BLaER1 (cell line): ENCODE measurements around the gene ARID1B.

Source experiments
- H3K27ac ChIP-seq: shearing (Covaris generic); formaldehyde crosslinking; 2 replicates; pipeline ENCODE4 v1.8.1; 2022
- H3K27me3 ChIP-seq: shearing (Covaris generic); formaldehyde crosslinking; 2 replicates; pipeline ENCODE4 v1.8.1; 2022
- H3K36me3 ChIP-seq: shearing (Covaris generic); formaldehyde crosslinking; 2 replicates; pipeline ENCODE4 v1.8.1; 2022
- H3K4me1 ChIP-seq: shearing (Covaris generic); formaldehyde crosslinking; 2 replicates; pipeline ENCODE4 v1.8.1; 2022
- H3K4me2 ChIP-seq: shearing (Covaris generic); formaldehyde crosslinking; 2 replicates; pipeline ENCODE4 v1.8.1; 2022
- H3K4me3 ChIP-seq: shearing (Covaris generic); formaldehyde crosslinking; 2 replicates; pipeline ENCODE4 v1.8.1; 2022
- H3K9ac ChIP-seq: shearing (Covaris generic); formaldehyde crosslinking; 2 replicates; pipeline ENCODE4 v1.8.1; 2022
- H3K9me3 ChIP-seq: shearing (Covaris generic); formaldehyde crosslinking; 2 replicates; pipeline ENCODE4 v1.8.1; 2022
- H4K20me1 ChIP-seq: shearing (Covaris generic); formaldehyde crosslinking; 2 replicates; pipeline ENCODE4 v1.8.1; 2022
- Cebpa-rat ChIP-seq: shearing (Covaris generic); IDR thresholded peaks from 2 replicates; pipeline ENCODE4 v1.8.1; 2022

Gene ARID1B

GRCh38 chr6:156994215-156995076 lies 217.3 kb downstream of the ARID1B start:
- no peaks in the 10 kb centered on the region for H3K27me3 ChIP-seq
- peaks cover 40% of the 10 kb centered on the region for H3K4me1 ChIP-seq
- no peak overlapping the region for H3K27ac ChIP-seq
- H3K9ac ChIP-seq: no peak overlapping the region
- no peak overlapping the region for H3K4me3 ChIP-seq
- no peak overlapping the region for H3K4me2 ChIP-seq
- no peaks in the 10 kb centered on the region for H3K9me3 ChIP-seq
- H3K36me3 ChIP-seq: peaks cover 29% of the 10 kb centered on the region
- no peak for TF ChIP-seq Cebpa-rat
- peaks cover 100% of the 10 kb centered on the region for H4K20me1 ChIP-seq

GRCh38 chr6:156995502-156995901 lies 218.3 kb downstream of the ARID1B start:
- Histone ChIP-seq H3K27ac (no peak overlapping the region), H3K9ac (no peak overlapping the region), H3K27me3 (no peaks in the 10 kb centered on the region), H3K9me3 (no peaks in the 10 kb centered on the region), H3K4me1 (peaks cover 30% of the 10 kb centered on the region), H3K36me3 (peaks cover 26% of the 10 kb centered on the region), H3K4me2 (no peak overlapping the region), H3K4me3 (no peak overlapping the region), H4K20me1 (peaks cover 100% of the 10 kb centered on the region)
- no peak for TF ChIP-seq Cebpa-rat

- Histone ChIP-seq H3K9ac (no peak overlapping the region), H3K27ac (no peak overlapping the region), H3K4me3 (no peak overlapping the region), H3K27me3 (no peaks in the 10 kb centered on the region), H3K36me3 (peaks cover 34% of the 10 kb centered on the region), H3K9me3 (no peaks in the 10 kb centered on the region), H3K4me2 (no peak overlapping the region), H4K20me1 (peaks cover 100% of the 10 kb centered on the region), H3K4me1 (peaks cover 23% of the 10 kb centered on the region)
- no peak for TF ChIP-seq Cebpa-rat
Observed at GRCh38 chr6:156996265-156996664, 219.1 kb downstream of the ARID1B start.

- Histone ChIP-seq H3K27me3 (no peaks in the 10 kb centered on the region), H3K36me3 (peaks cover 44% of the 10 kb centered on the region), H4K20me1 (peaks cover 100% of the 10 kb centered on the region), H3K4me1 (peaks cover 7% of the 10 kb centered on the region), H3K9me3 (no peaks in the 10 kb centered on the region), H3K4me2 (no peak overlapping the region), H3K4me3 (no peak overlapping the region), H3K9ac (no peak overlapping the region), H3K27ac (no peak overlapping the region)
- no peak for TF ChIP-seq Cebpa-rat
Observed at GRCh38 chr6:156998794-156999330, 221.7 kb downstream of the ARID1B start.

- no peak overlapping the region for H3K27ac ChIP-seq
- peaks cover 41% of the 10 kb centered on the region for H3K36me3 ChIP-seq
- H3K4me3 ChIP-seq: no peak overlapping the region
- no peaks in the 10 kb centered on the region for H3K9me3 ChIP-seq
- no peak overlapping the region for H3K4me2 ChIP-seq
- no peaks in the 10 kb centered on the region for H3K27me3 ChIP-seq
- no peaks in the 10 kb centered on the region for H3K4me1 ChIP-seq
- H3K9ac ChIP-seq: no peak overlapping the region
- peaks cover 100% of the 10 kb centered on the region for H4K20me1 ChIP-seq
- TF ChIP-seq Cebpa-rat: no peak
Observed at GRCh38 chr6:156999762-157000161, 222.6 kb downstream of the ARID1B start.

GRCh38 chr6:157001716-157002115 lies 224.5 kb downstream of the ARID1B start:
- Histone ChIP-seq H3K9me3 (no peaks in the 10 kb centered on the region), H3K27me3 (no peaks in the 10 kb centered on the region), H3K4me2 (no peak overlapping the region), H3K9ac (no peak overlapping the region), H3K27ac (no peak overlapping the region), H3K4me3 (no peak overlapping the region), H3K4me1 (no peaks in the 10 kb centered on the region), H3K36me3 (peaks cover 33% of the 10 kb centered on the region), H4K20me1 (peaks cover 100% of the 10 kb centered on the region)
- TF ChIP-seq Cebpa-rat: no peak

DNA sequence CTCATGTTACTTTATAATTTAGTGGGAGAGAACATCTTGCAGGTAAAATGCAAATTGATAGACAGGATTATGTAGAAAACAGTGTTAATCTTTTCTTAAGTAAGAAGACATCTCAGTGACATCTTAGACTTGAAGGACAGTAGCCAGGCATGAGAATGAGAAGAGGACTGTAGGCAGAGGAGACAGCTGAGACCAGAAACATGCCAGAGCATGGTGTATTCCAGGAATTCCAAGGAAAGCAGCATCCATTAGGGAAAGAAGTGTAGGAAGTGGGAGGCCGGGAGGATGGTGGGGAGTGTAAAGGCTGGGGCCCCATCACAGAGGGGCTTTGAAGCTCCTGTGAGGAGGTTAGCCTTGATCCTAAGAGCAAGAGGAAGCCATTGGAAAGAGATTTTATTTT lies 225.6 kb downstream of the ARID1B start:
- H3K4me2 ChIP-seq: no peak overlapping the region
- H3K4me1 ChIP-seq: no peaks in the 10 kb centered on the region
- peaks cover 100% of the 10 kb centered on the region for H4K20me1 ChIP-seq
- no peaks in the 10 kb centered on the region for H3K9me3 ChIP-seq
- no peak for TF ChIP-seq Cebpa-rat
- no peaks in the 10 kb centered on the region for H3K27me3 ChIP-seq
- no peak overlapping the region for H3K9ac ChIP-seq
- H3K36me3 ChIP-seq: peaks cover 33% of the 10 kb centered on the region
- no peak overlapping the region for H3K4me3 ChIP-seq
- H3K27ac ChIP-seq: no peak overlapping the region

- peaks cover 13% of the 10 kb centered on the region for H3K36me3 ChIP-seq
- H3K9ac ChIP-seq: no peak overlapping the region
- H3K4me3 ChIP-seq: no peak overlapping the region
- peaks cover 96% of the 10 kb centered on the region for H4K20me1 ChIP-seq
- H3K27ac ChIP-seq: no peak overlapping the region
- H3K9me3 ChIP-seq: no peaks in the 10 kb centered on the region
- H3K4me2 ChIP-seq: no peak overlapping the region
- no peak for TF ChIP-seq Cebpa-rat
- no peaks in the 10 kb centered on the region for H3K27me3 ChIP-seq
- no peaks in the 10 kb centered on the region for H3K4me1 ChIP-seq
Observed at GRCh38 chr6:157005940-157006339, 228.8 kb downstream of the ARID1B start.

GRCh38 chr6:157008568-157008967 lies 231.4 kb downstream of the ARID1B start:
- Histone ChIP-seq H3K4me1 (no peaks in the 10 kb centered on the region), H3K4me2 (no peak overlapping the region), H3K36me3 (0 out of 2 replicates have a peak, but pooled peaks cover 11% of the 10 kb centered on the region), H3K9me3 (0 out of 2 replicates have a peak, but pooled peaks cover 10% of the 10 kb centered on the region), H3K27ac (no peak overlapping the region), H4K20me1 (peaks cover 92% of the 10 kb centered on the region), H3K4me3 (no peak overlapping the region), H3K27me3 (no peaks in the 10 kb centered on the region), H3K9ac (no peak overlapping the region)
- TF ChIP-seq Cebpa-rat: no peak

DNA sequence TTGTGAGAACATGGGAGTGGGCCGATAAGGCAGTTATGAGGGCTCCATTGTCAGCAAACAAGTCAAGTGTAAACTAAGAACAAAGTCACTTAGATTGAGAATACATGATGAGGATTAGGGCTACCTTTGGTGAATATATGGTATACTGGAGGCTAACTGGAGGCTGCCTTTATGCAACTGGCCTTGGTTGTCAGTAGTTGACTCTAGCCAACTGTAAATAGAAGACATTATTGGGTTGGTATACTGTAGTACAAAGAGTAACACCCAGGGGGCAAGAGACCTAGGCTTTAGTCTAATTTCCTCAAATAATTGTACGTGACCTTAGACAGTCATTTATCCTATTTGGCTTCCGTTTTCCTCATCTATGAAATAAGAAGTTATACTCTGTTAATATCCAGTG lies 235.2 kb downstream of the ARID1B start:
- Histone ChIP-seq H3K36me3 (0 out of 2 replicates have a peak, but pooled peaks cover 11% of the 10 kb centered on the region), H3K4me2 (no peak overlapping the region), H3K4me3 (no peak overlapping the region), H4K20me1 (peaks cover 92% of the 10 kb centered on the region), H3K9me3 (0 out of 2 replicates have a peak, but pooled peaks cover 10% of the 10 kb centered on the region), H3K27me3 (no peaks in the 10 kb centered on the region), H3K27ac (no peak overlapping the region), H3K9ac (no peak overlapping the region), H3K4me1 (no peaks in the 10 kb centered on the region)
- no peak for TF ChIP-seq Cebpa-rat
